Daoy (cell line): ENCODE measurements around the gene VIM. TPM values are rescaled to one million over a fixed set of nuclear protein-coding genes. Genes with fewer than 3 reads are reported as not detected.
A peak's percentile ranks its signal among the peaks of the same experiment; 100 is the strongest.

Experiments
- DNase-seq: peaks from one replicate; pipeline ENCODE4 v3.0.0-alpha.2; 2015; ENCODE audit warnings: low read depth
- total RNA-seq: library from RNA; depleted of rRNA; stranded (reverse); fragments of >200 nt; shearing (Covaris generic); gene quantifications from 2 replicates; pipeline ENCODE4 v1.2.3, GENCODE V29; 2014; rRNA removed

The VIM gene
- total RNA-seq, result 5,657 and 6,746 TPM in 2 replicates

- DNase-seq, result peak; percentile 98
These were observed at the start of gene VIM for GRCh38 chr10:17228091-17229015. Gene VIM (plus strand): TSS chr10:17228241. CDS start chr10:17229423, 1,182 bp downstream.

- DNase-seq, result peak; percentile 42
These were observed 49.0 kb upstream of the VIM start for GRCh38 chr10:17179002-17179401.

- DNase-seq, result no peak
These were observed 46.9 kb upstream of the VIM start for GRCh38 chr10:17181110-17181509.

- peak; percentile 15 for DNase-seq
These were observed 46.3 kb upstream of the VIM start for GRCh38 chr10:17181751-17182150.

GRCh38 chr10:17183110-17183509, 44.9 kb upstream of the VIM start:
- DNase-seq, result no peak

- DNase-seq, result no peak
These were observed 42.2 kb upstream of the VIM start for GRCh38 chr10:17185873-17186272.

GRCh38 chr10:17188644-17189172, 39.3 kb upstream of the VIM start:
- DNase-seq, result no peak

- no peak for DNase-seq
These were observed 37.4 kb upstream of the VIM start for GRCh38 chr10:17190602-17191001.

- DNase-seq, result no peak
These were observed 33.0 kb upstream of the VIM start for GRCh38 chr10:17195083-17195482.

- DNase-seq, result no peak
These were observed 32.0 kb upstream of the VIM start for GRCh38 chr10:17196045-17196444.

GRCh38 chr10:17196573-17196972, 31.5 kb upstream of the VIM start:
- DNase-seq, result no peak

- DNase-seq, result peak; percentile 41
These were observed 28.7 kb upstream of the VIM start for GRCh38 chr10:17199351-17199804.

GRCh38 chr10:17200001-17200911, 27.8 kb upstream of the VIM start:
- DNase-seq, result no peak

- DNase-seq, result peak; percentile 94
These were observed 26.9 kb upstream of the VIM start, which contains the start of gene TRDMT1 for GRCh38 chr10:17200912-17201793. Gene TRDMT1 (minus strand): TSS chr10:17201672. CDS start chr10:17201634, 38 bp downstream.

- no peak for DNase-seq
These were observed 26.3 kb upstream of the VIM start for GRCh38 chr10:17201794-17202116.

- DNase-seq, result no peak
These were observed 25.5 kb upstream of the VIM start for GRCh38 chr10:17202506-17202905.

GRCh38 chr10:17202999-17203398, 25.0 kb upstream of the VIM start:
- DNase-seq, result no peak

GRCh38 chr10:17203416-17203815, 24.6 kb upstream of the VIM start:
- DNase-seq, result no peak

- DNase-seq, result peak; percentile 87
These were observed 21.8 kb upstream of the VIM start for GRCh38 chr10:17206210-17206709.

GRCh38 chr10:17208476-17208875, 19.6 kb upstream of the VIM start:
- DNase-seq, result no peak

- DNase-seq, result no peak
These were observed 18.7 kb upstream of the VIM start for GRCh38 chr10:17209302-17209701.
